Measurements from ENCODE around the gene IGF2R.
"Not testable (repeated sequence)": the region's sequence is repeated elsewhere in the genome, so short reads cannot be mapped to it uniquely, and the experiment has no call there.

IGF2R gene

DNA sequence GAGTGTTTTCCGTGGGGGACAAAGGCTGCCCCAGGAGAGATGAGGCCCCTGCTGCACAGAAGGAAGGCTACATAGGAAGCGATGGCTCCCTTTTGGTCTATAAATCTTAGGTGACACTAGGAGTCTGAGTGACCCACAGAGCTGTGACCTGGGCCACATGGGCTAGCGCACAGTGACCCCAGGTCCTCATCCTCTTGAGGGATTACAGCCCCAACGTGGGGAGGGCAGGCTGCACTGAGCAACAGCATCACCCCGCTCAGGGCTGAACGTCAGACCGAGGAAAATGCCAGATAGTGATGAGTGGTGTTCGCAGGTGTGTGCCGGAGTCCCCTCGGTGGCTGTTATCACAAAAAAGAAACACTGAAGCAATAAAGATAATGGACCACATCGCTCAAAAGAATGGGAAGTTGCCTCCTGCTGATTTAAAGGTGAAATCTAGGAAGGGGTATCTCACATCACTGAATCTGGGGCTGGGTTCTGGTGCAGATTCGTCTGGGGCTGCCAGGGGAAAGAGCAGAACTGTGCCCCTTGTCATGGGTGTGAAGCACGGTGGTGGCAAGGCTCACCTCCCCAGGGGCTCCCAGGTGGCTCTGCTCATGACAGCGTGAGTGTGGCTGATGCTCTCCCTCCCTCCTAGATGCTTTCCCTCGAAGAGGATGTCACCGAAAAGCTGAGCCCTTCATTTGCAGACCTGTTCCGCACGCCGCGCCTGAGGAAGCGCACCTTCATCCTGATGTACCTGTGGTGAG is 167.2 kb downstream of the IGF2R start:
- DNase-seq, result no peak

DNA sequence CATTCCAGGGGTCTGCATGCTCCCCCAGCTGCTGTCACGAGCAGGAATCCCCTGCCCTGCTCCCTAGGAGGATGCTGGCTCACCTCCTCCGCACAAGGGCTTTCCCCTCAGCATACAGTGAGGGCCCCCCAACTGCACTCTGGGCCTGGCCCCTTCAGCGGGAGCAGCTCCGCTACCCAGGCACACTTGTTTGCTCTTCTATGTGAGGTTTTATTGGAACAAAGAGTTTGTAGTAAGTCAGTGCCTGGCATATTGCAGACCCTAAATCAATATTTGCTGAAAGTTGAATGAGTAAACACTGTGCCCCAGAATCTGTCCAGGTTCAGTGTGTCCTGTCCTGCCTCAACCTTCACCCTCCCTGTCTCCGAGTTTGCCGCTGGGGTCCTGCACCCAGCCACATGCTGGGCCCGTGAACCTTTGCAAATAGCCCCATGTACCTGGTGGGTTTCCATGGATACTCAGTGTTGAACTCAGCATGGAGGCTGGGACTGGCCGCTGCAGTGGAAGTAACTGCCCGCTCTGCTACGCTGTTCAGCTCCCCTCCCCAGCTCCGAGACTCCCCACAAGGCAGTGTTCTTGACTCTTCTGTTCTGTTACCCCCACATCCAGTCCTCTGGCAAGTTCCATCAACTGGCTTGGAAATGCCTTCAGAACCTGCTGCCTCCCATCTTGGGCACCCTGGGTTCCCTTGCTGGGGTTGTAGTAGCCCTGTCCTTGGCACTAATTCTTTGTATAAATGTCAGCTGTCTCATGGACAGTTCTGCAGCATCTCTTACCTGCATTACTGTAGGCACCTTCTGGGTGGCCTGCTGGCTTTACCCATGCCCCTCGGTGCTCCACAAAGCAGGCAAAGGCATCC is 168.5 kb downstream of the IGF2R start:
- no peak for DNase-seq

DNA sequence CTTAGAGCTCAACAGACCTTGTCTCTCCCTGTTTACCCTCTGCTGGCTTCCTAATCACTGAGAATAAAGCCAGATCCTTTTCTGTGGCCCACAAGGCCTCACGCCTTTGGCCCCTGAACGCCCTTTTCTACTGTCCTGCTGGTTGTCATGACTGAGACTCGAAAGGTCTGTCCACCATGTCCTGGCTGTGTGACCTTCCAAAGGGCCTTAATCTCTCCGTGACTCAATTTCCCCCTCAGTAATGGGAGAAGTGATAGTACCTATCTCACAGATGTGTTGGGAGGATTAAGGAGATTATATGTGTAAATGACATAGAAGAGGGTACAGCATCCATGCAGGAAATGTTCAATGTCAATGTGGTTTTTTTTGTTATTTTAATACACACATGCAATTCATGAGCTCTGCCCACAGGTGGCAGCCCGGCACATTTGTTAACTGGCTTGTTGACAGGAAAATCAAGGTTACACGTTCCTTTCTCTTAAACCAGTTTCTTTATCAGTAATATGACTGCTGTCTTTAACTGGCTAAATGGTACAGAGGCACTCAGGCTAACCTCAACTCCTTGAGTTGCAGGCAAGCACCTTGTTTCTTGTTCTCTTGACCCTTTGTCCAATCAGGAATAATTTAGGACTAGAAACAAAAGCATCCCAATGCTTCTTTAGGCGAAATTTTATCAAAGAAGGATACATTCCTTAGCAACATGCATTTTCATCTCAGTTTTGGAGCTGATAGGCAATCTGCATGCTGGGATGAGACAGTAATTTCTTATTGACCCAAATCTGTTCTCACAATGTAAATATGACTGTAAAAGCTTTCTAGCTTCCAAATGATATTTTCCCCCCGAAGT is 169.3 kb downstream of the IGF2R start:
- peak in 16 of 56 donors; percentile 2 to 59 (median 17) for DNase-seq

DNA sequence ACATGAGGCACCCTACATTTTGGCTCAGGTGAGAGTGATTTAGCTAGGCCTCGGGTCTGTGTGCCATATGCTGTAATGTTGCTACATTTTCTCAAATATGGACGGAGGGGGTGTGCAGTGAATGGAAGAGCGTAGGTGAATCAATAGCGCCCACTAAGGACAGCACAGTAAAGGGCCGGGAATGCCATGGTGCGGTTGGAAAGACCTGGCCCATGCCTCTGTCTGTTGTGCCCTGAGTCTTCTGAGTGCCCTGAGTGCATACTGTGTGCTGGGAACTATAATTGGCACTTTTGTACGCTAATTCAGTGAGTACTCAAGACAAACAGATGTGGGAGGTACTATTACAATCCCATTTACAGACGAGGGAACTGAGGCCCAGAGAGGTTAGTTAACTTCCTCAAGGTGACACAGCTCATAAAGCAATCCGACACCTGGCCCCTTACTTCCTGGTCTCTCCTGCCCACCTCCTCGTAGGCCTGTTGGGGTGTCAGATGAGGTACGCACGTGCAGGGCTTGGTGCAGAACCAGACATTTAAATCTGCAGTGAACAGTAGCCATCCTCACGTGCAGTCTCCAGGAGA is 170.0 kb downstream of the IGF2R start:
- DNase-seq, result no peak

DNA sequence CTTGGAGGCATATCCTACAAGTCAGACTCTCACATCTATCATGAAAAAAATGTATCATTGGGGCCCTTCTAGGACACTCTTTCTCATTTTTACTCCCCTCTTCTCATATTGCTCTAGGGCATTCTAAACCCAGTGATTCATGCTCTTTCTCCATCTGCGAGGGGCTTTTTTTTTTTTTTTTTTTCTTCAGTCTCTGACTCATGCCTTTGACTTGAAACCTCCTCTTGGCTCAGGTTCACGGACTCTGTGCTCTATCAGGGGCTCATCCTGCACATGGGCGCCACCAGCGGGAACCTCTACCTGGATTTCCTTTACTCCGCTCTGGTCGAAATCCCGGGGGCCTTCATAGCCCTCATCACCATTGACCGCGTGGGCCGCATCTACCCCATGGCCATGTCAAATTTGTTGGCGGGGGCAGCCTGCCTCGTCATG is 170.6 kb downstream of the IGF2R start:
- DNase-seq, result no peak

DNA sequence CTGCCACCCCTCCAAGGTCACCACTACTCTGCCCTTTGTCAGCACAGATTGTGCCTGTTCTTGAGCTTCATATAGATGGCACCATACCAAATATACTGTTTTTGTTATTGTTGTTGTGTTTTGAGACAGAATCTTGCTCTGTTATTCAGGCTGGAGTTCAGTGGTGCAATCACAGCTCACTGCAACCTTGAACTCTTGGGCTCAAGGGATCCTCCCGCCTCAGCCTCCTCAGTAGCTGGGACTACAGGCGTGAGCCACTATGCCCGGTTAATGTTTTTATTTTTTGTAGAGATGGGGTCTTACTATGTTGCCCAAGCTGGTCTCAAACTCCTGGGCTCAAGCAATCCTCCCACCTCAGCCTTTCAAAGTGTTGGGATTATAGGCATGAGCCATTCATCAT is 171.6 kb downstream of the IGF2R start:
- not testable (repeated sequence) for DNase-seq

DNA sequence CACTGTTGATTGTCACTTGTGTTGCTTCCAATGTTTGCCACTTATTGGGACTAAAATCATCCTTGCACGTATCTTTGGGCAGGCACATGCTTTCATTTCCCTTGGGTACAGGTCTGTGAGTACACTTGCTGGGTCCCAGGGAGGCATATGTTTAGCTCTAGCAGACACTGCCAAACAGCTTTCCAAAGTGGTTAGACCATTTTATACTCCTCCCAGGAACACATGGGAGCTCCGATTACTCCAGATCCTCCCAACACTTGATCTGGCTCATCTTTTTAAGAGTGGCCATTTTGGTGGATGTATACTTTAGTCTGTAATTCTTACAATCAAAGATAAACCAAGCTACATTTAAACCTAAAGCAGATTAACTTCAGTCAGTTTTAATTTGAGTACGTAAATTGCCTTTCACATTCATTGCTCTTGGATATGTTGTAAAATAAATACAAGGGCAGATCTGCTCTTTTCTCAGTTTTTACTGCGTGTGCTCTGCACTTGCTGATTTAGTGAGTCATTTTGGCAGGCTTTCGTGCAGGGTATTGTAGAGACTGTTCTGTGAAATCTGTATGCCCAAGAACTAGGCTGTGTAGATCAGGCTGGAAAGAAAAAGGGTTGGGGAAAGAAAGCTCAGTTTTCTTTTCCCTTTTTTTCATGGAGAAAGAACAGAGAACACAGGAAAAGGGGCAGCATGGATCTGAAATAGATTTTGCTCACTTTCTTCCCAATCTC is 172.3 kb downstream of the IGF2R start:
- DNase-seq, result no peak

DNA sequence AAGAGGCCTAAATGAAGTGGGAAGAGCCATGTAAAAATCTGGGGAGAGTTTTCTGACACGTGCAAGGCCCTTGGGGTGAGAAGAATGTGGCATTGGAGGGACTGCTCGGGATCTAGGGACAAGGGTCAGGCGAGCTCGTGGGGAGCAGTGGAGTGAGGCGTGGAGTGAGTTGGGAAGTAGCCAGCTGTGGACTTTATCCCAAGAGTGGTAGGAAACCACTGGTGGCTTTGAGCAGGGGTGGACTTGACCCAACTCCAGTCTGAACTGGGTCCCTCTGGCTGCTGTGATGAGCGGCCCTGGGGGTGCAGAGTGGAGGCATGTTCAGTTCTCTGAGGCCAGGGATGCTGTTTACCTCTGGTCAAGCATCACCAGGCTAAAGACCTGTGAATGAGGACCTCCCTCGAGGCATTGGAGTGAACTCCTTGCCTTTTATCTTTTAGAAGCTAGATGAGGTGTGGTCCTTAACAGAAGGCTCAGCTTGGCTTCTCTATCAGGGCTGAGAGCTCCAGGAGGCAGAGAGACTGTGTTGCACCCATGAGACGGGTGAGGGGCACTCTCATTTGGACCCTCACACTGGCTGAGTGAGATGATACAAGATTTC is 173.3 kb downstream of the IGF2R start:
- no peak for DNase-seq

DNA sequence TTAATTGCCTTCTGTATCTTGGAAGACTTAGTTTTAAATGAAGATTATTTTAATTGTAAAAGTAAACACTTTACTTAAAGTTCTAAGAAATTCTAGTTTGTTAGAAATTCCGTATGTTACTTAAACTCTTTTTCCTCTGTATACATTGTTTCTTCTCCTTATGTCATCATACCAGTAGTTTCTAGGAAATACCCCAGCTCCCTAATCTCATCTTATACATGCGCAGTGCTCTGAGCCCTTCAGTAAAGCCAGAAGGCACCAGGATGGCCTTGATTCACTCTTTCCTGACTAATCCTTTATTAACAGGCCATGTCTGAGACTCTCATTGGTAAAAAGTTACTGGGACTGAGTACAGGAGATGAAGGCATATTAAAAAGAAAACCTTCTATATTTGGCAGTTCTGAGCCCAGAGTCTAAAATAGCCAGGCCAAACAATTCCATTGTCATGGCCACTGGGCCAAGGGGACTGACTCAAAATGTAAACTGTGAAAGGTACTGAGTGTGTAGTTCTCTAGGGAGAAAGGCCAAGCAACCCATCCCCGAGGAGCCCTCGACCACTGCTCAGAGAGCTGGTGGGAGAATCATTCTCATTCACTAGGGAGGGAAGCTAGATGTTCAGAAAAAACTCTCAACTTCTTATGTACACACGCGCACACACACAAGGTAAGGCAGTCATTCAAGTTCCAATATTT is 177.7 kb downstream of the IGF2R start:
- DNase-seq, result no peak

DNA sequence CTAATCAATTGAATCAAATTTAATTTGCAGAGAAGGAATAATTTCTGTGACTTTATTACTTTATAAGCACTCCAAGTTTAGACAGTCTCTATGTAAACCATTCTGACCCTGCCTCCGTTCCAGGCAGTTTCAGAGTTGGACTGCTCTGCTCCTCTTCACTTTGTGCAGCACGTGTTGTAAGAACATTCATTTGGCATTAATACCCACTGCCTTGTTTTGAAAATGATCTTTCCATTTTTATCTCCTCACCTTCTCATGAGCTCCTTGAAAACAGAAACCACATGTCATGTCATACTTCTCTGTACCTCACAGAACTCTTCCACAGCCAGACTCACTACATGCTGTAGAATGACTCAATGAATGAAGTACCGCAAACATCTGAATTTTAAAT is 178.3 kb downstream of the IGF2R start:
- DNase-seq, result no peak

DNA sequence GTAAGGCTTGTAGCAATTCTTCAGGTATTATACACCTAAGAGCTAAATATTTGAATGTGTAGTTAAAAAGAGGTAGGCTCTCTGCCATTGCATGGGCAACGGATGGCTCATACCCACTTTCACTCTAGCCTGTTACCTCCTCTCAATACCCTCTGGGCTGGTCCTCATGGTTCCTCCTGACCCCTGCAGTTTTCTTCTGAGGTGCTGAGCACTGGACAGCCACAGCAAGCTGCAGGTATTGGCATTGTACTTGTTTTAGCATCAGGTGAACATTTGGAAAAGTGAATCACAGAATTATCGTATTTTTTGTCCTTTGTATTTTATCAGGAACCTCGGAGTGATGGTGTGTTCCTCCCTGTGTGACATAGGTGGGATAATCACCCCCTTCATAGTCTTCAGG is 185.6 kb downstream of the IGF2R start:
- DNase-seq, result no peak

DNA sequence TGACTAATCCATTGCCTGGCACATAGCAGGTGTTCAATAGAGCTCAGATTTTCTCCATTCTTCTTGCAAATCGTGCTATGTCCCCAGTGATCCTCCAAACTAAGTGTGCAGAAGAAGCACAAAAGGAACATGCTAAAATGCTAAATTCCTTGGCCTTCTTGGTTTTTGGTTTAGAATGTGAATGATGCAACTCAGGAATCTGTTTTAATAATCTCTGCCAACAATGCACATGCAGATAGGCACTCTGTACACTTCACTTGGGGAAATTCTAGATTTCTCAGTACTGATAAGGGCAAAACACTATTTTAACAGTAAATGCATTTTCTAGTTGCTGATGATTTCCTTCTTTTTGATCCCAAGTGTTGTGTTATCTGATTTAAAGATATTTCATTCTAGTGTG is 188.0 kb downstream of the IGF2R start:
- DNase-seq, result no peak

DNA sequence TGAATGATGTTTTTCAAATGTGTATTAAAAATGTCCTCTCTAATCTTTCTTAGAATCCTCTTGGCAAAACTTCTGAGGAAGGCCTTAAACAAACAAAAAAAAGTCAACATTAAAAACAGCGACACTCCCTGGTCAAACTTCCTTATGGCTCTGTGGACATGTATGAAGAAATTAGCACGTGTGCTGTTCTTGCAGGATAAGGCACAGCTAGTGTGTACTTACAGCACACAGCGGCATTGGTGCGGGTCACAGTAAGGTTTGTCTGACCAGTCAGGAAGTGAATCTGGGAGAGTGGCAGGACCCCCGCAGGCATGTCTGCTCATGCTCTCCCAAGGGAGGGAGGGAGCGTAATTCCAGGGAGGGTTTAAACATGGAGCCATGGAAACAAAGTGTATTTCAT is 191.6 kb downstream of the IGF2R start:
- DNase-seq, result no peak

All from nucleus accumbens (tissue), 56 donors.